Motor neuron (in vitro differentiated cells): ENCODE data around the gene LAMB1. TPM values are rescaled to one million over a fixed set of nuclear protein-coding genes. Genes with fewer than 3 reads are reported as not detected.
A peak's percentile ranks its signal among the peaks of the same experiment; 100 is the strongest.

Experiments
- ATAC-seq, 8 experiments: fragments of 200-7000 bp; cut with Tn5 transposase; replicated peaks in 6 of 8; 2 replicates each; pipeline ENCODE4 v1.8.0; 2021; ENCODE audit warnings: mild to moderate bottlenecking in 8 of 8, moderate library complexity in 8 of 8
- H3K27ac ChIP-seq, 2 donors: fragments of 250-450 bp; sonication (Bioruptor Pico); 2 replicates each; pipeline ENCODE4 v1.9.0; 2021; ENCODE audit warnings: antibody characterized with exemption in 2 of 2, mild to moderate bottlenecking in 2 of 2, moderate library complexity in 1 of 2
- H3K4me1 ChIP-seq, 2 donors: fragments of 250-450 bp; sonication (Bioruptor Pico); replicated peaks in 1 of 2; 2 replicates each; pipeline ENCODE4 v1.6.1; 2021; ENCODE audit warnings: antibody characterized with exemption in 2 of 2, mild to moderate bottlenecking in 2 of 2, moderate library complexity in 1 of 2
- H3K4me3 ChIP-seq, 5 donors: fragments of 250-450 bp; sonication (Bioruptor Pico); 2 replicates each; pipeline ENCODE4 v1.9.0; 2021; ENCODE audit warnings: antibody characterized with exemption in 5 of 5, mild to moderate bottlenecking in 5 of 5, moderate library complexity in 4 of 5
- WGBS, 10 experiments: fragments of 450-650 bp; shearing (Covaris generic); methylation state at CpG; one replicate each; pipeline ENCODE4 v1.0.0; 2022; 5-methylcytosine and 5-hydroxymethylcytosine counted together
- in situ Hi-C, 9 experiments: fragments of 400-800 bp; cut with MboI; loops; one replicate each; pipeline ENCODE4 v1.15.0; 2021; ENCODE audit warnings: low sequenced_read_pairs in 9 of 9, low pct_unique_long_range_greater_than_20kb in 2 of 9; ENCODE audit not compliant: unreplicated experiment in 9 of 9
- total RNA-seq, 8 experiments: library from RNA; unstranded; fragments of 300-600 nt; gene quantifications; 2 replicates each; pipeline versions ENCODE4 v1.2.3 to v1.2.4, GENCODE V29; 2022

The LAMB1 gene
- total RNA-seq, 8 experiments from 2014 or later: 11.1 to 564 (median 88.7) TPM

GRCh38 chr7:107879400-107880035, 123.4 kb downstream of the LAMB1 start:
- H3K4me3 ChIP-seq: no peak overlapping the region
- H3K4me1 ChIP-seq: no peaks in the 10 kb centered on the region
- in situ Hi-C loops: loop anchor here in 2 of 9 experiments (10.0 to 25.0 kb wide), 2 partner anchors 115 to 417 kb away; partner anchors contain the start of gene GPR22 (in 1 of the 2)
- WGBS, 10 experiments: 0 to 23% (median 2%) methylated on average over 1 to 3 of the region's 3 CpGs; no CpG with 5 or more reads in 4 of the 10 experiments
- peak; percentile 61 to 86 (median 78) for ATAC-seq
- no peak overlapping the region for H3K27ac ChIP-seq

- Histone ChIP-seq H3K4me3 (no peak overlapping the region), H3K4me1 (no peaks in the 10 kb centered on the region), H3K27ac (no peak overlapping the region)
- WGBS, 10 experiments: 42 to 100% (median 82%) methylated on average over 1 to 3 of the region's 3 CpGs; no CpG with 5 or more reads in 1 of the 10 experiments
- no peak for ATAC-seq
- in situ Hi-C loops: loop anchor here in 2 of 9 experiments (10.0 to 25.0 kb wide), 2 partner anchors 114 to 416 kb away; partner anchors contain the start of gene GPR22 (in 1 of the 2)
These were observed 124.3 kb downstream of the LAMB1 start for GRCh38 chr7:107878636-107879035.

GRCh38 chr7:107877731-107878382, 125.1 kb downstream of the LAMB1 start:
- 25 to 100% (median 78%) methylated on average over 1 to 5 of the region's 5 CpGs; no CpG with 5 or more reads in 2 of the 10 experiments for WGBS, 10 experiments
- Histone ChIP-seq H3K27ac (no peak overlapping the region), H3K4me3 (no peak overlapping the region), H3K4me1 (no peaks in the 10 kb centered on the region)
- ATAC-seq: no peak
- in situ Hi-C loops: loop anchor here in 2 of 9 experiments (10.0 to 25.0 kb wide), 2 partner anchors 113 to 416 kb away; partner anchors contain the start of gene GPR22 (in 1 of the 2)

GRCh38 chr7:107876916-107877315, 126.0 kb downstream of the LAMB1 start:
- H3K4me1 ChIP-seq: no peaks in the 10 kb centered on the region
- H3K27ac ChIP-seq: no peak overlapping the region
- in situ Hi-C loops: loop anchor here in 2 of 9 experiments (10.0 to 25.0 kb wide), 2 partner anchors 112 to 415 kb away; partner anchors contain the start of gene GPR22 (in 1 of the 2)
- no peak for ATAC-seq
- WGBS, 10 experiments: 44 to 100% (median 75%) methylated on average over 1 to 2 of the region's 2 CpGs
- H3K4me3 ChIP-seq: no peak overlapping the region

- no peak overlapping the region for H3K27ac ChIP-seq
- ATAC-seq: peak; percentile 83 to 93 (median 90)
- WGBS, 10 experiments: 5 to 100% (median 25%) methylated on average over 1 to 6 of the region's 6 CpGs
- in situ Hi-C loops: loop anchor here in 4 of 9 experiments (10.0 to 25.0 kb wide), 3 partner anchors 110 to 413 kb away; partner anchors contain the start of genes CBLL1 (in 2 of the 4) and GPR22 (in 2 of the 4)
- no peak overlapping the region for H3K4me3 ChIP-seq
- H3K4me1 ChIP-seq: no peaks in the 10 kb centered on the region
These were observed 128.1 kb downstream of the LAMB1 start for GRCh38 chr7:107874605-107875446.

- Histone ChIP-seq H3K4me3 (no peak overlapping the region), H3K4me1 (no peaks in the 10 kb centered on the region), H3K27ac (no peak overlapping the region)
- in situ Hi-C loops: loop anchor here in 3 of 9 experiments (10.0 to 25.0 kb wide), 3 partner anchors 109 to 412 kb away; partner anchors contain the start of genes CBLL1 (in 2 of the 3) and GPR22 (in 1 of the 3)
- WGBS, 10 experiments: 17 to 100% (median 72%) methylated on average over 1 to 2 of the region's 2 CpGs; no CpG with 5 or more reads in 1 of the 10 experiments
- ATAC-seq: peak in 3 of 8 experiments; percentile 18 to 65 (median 20)
These were observed 128.8 kb downstream of the LAMB1 start for GRCh38 chr7:107874111-107874510.

Other genes with a start within 250 kb of the LAMB1 start
- under 1 TPM in 3 of 8 experiments, not detected in 5; 0.05 to 0.21 (median 0.17) TPM for gene SLC26A3, start 199.9 kb downstream of the LAMB1 start, total RNA-seq
- gene DLD, start 112.0 kb downstream of the LAMB1 start, total RNA-seq: 100 to 1,000 TPM in 2 of 8 experiments, 10 to 100 TPM in 6; 43.2 to 115 (median 71.6) TPM
- 1 to 10 TPM in 2 of 8 experiments, under 1 TPM in 6; 0.07 to 1.2 (median 0.56) TPM for gene LAMB4, start 127.2 kb upstream of the LAMB1 start, total RNA-seq